Measurements from ENCODE around the gene ACAP3.

Gene ACAP3

DNA sequence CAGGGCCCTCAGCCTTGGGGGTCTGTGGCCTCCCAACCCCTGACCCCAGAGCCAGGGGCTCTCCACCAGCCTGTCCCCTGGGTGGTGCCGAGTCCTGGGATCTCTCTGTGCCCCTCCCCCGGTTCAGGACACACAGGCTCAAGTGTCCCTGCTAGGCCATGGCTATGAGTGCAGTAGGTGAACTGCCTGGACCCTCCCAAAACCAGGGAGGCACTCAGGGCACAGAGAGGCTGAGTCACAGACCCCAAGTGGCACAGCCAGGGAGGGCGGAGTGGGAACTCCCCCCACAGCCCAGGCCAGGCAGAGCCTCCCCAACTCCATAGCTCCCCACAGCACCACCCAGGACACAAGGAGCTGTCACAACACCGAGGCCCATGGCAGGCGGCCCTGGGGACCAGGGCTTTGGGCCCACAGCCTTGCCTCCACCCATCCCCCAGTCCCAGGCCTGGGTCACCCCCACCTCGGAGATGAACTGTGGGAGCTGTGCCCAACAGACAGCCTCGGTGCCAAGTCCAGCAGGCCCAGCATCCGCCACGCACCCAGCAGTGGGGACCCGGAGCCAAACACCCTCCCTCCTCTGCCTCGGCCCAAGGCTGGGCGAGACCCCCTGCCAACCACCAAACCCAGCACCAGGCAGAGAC, 38.2 kb upstream of the ACAP3 start:
- no peak for DNase-seq (ENCODE audit: extremely low spot score)
- TF ChIP-seq ELF4 (IDR thresholded peaks at IDR 0.05): no peak
- TF ChIP-seq L3MBTL2 (conservative IDR thresholded peaks at IDR 0.05): no peak
- no peak for TF ChIP-seq LEF1 (IDR thresholded peaks at IDR 0.05; ENCODE audit: borderline replicate concordance)
- no peak for TF ChIP-seq CTBP1 (IDR thresholded peaks at IDR 0.05; ENCODE audit: borderline replicate concordance)
- TF ChIP-seq FOXK2 (IDR thresholded peaks at IDR 0.05): no peak
- TF ChIP-seq FOXA1 (IDR thresholded peaks at IDR 0.05): no peak
- TF ChIP-seq, protein P1, sequence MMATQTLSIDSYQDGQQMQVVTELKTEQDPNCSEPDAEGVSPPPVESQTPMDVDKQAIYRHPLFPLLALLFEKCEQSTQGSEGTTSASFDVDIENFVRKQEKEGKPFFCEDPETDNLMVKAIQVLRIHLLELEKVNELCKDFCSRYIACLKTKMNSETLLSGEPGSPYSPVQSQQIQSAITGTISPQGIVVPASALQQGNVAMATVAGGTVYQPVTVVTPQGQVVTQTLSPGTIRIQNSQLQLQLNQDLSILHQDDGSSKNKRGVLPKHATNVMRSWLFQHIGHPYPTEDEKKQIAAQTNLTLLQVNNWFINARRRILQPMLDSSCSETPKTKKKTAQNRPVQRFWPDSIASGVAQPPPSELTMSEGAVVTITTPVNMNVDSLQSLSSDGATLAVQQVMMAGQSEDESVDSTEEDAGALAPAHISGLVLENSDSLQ (IDR thresholded peaks at IDR 0.05): no peak
- ChIA-PET CTCF (interaction anchor here (1.9 kb wide), 1 partner anchor 158 kb away, joined by 9 read pairs; no protein-coding TSS in a partner anchor), POLR2A (no interaction called here)

DNA sequence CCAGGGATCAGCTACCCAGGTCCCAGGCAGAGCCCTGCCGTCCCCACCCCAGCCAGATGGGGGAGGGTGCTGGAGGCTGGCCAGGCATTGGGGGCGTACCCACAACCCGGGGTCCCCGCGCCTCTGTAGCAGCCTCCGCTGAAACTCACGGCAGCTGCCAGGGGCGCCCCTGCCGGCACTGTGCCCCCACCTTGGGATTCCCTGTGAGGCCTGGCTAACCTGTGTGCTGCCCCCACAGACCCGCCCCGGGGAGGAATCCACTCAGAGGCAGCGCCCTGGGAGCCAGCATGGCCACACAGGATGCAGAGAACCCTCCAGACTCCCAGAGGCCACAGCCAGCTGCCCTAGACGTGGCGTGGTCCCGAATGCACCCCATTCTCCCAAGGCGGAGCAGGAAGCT, 37.7 kb upstream of the ACAP3 start:
- TF ChIP-seq L3MBTL2 (conservative IDR thresholded peaks at IDR 0.05): no peak
- TF ChIP-seq FOXM1 (IDR thresholded peaks at IDR 0.05; ENCODE audit: borderline replicate concordance): no peak
- TF ChIP-seq SP1 (IDR thresholded peaks at IDR 0.05): no peak
- TF ChIP-seq, protein P1 (IDR thresholded peaks at IDR 0.05): no peak
- no peak for TF ChIP-seq HDGF (IDR thresholded peaks at IDR 0.05; ENCODE audit: borderline replicate concordance)
- no peak for TF ChIP-seq LEF1 (IDR thresholded peaks at IDR 0.05; ENCODE audit: borderline replicate concordance)
- no peak for TF ChIP-seq FOXA1 (IDR thresholded peaks at IDR 0.05)
- TF ChIP-seq CTBP1 (IDR thresholded peaks at IDR 0.05; ENCODE audit: borderline replicate concordance): no peak
- TF ChIP-seq TARDBP (IDR thresholded peaks at IDR 0.05): no peak
- no peak for TF ChIP-seq ZNF384 (IDR thresholded peaks at IDR 0.05)
- TF ChIP-seq SUZ12 (IDR thresholded peaks at IDR 0.05): no peak
- TF ChIP-seq BHLHE40 (IDR thresholded peaks at IDR 0.05; ENCODE audit: borderline replicate concordance): no peak
- no peak for TF ChIP-seq ELF4 (IDR thresholded peaks at IDR 0.05)
- no peak for TF ChIP-seq ARNT (IDR thresholded peaks at IDR 0.05)
- no peak for TF ChIP-seq FOXK2 (IDR thresholded peaks at IDR 0.05)
- ChIA-PET POLR2A (no interaction called here), CTCF (interaction anchor here (1.9 kb wide), 1 partner anchor 159 kb away, joined by 9 read pairs; no protein-coding TSS in a partner anchor)
- DNase-seq (ENCODE audit: extremely low spot score): no peak

- no peak for TF ChIP-seq CTBP1 (IDR thresholded peaks at IDR 0.05; ENCODE audit: borderline replicate concordance)
- TF ChIP-seq ZNF384 (IDR thresholded peaks at IDR 0.05): no peak
- TF ChIP-seq FOXM1 (IDR thresholded peaks at IDR 0.05; ENCODE audit: borderline replicate concordance): no peak
- TF ChIP-seq, protein P1 (IDR thresholded peaks at IDR 0.05): no peak
- no peak for TF ChIP-seq ELF4 (IDR thresholded peaks at IDR 0.05)
- POLR2A ChIA-PET: no interaction called here
- CTCF ChIA-PET: interaction anchor here (0.7 to 1.9 kb wide), 2 partner anchors 53 to 160 kb away, joined by 3 to 9 read pairs; no protein-coding TSS in a partner anchor
- DNase-seq (ENCODE audit: extremely low spot score): peak; percentile 57
Observed at GRCh38 chr1:1344655-1345361, 37.1 kb upstream of the ACAP3 start.

- ChIA-PET CTCF (no interaction called here), POLR2A (no interaction called here)
- no peak for DNase-seq (ENCODE audit: extremely low spot score)
- no peak for TF ChIP-seq LEF1 (IDR thresholded peaks at IDR 0.05; ENCODE audit: borderline replicate concordance)
- no peak for TF ChIP-seq BHLHE40 (IDR thresholded peaks at IDR 0.05; ENCODE audit: borderline replicate concordance)
- no peak for TF ChIP-seq ARNT (IDR thresholded peaks at IDR 0.05)
- no peak for TF ChIP-seq FOXK2 (IDR thresholded peaks at IDR 0.05)
- no peak for TF ChIP-seq NFRKB (IDR thresholded peaks at IDR 0.05)
- no peak for TF ChIP-seq ZNF384 (IDR thresholded peaks at IDR 0.05)
- no peak for TF ChIP-seq FOXA1 (IDR thresholded peaks at IDR 0.05)
- TF ChIP-seq CTBP1 (IDR thresholded peaks at IDR 0.05; ENCODE audit: borderline replicate concordance): no peak
- no peak for TF ChIP-seq SUZ12 (IDR thresholded peaks at IDR 0.05)
- no peak for TF ChIP-seq FOXM1 (IDR thresholded peaks at IDR 0.05; ENCODE audit: borderline replicate concordance)
Observed at GRCh38 chr1:1343811-1344421, 36.2 kb upstream of the ACAP3 start.

DNA sequence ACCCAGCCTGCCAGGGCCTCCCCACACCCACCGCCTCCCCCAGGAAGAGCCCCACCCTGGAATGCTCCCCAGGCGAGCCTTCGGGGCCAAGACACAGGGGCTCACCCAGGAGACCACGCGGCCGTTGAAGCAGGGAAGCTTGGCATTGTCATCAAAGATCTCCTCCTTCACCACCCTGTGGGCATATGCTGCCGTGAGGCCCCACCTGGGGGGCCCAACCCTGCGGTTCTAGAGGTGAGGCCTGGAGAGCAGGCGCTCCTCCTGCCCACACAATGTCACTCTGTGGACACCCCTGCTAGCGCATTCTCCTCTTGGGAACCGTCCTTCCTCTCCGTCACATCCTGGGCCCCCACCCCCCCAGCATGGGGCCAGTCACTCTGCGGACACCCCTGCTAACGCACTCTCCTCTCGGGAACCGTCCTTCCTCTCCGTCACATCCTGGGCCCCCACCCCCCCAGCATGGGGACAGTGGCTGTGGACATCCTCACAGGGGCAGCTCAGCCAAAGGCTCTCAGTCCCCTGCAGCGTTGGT, 34.9 kb upstream of the ACAP3 start:
- TF ChIP-seq L3MBTL2 (conservative IDR thresholded peaks at IDR 0.05) (no peak), ARNT (IDR thresholded peaks at IDR 0.05) (no peak), ZNF384 (IDR thresholded peaks at IDR 0.05) (no peak), NFRKB (IDR thresholded peaks at IDR 0.05) (no peak), BHLHE40 (IDR thresholded peaks at IDR 0.05; ENCODE audit: borderline replicate concordance) (no peak), SP1 (IDR thresholded peaks at IDR 0.05) (no peak), CTBP1 (IDR thresholded peaks at IDR 0.05; ENCODE audit: borderline replicate concordance) (no peak), TARDBP (IDR thresholded peaks at IDR 0.05) (no peak), FOXK2 (IDR thresholded peaks at IDR 0.05) (no peak), SUZ12 (IDR thresholded peaks at IDR 0.05) (no peak), FOXA1 (IDR thresholded peaks at IDR 0.05) (no peak)
- ChIA-PET CTCF (no interaction called here), POLR2A (interaction anchor here (0.6 kb wide), 1 partner anchor 47 kb away, joined by 4 read pairs; no protein-coding TSS in a partner anchor)
- no peak for DNase-seq (ENCODE audit: extremely low spot score)

Data from HEK293T (cell line).